Measurements from ENCODE around the gene TSNAXIP1.

TSNAXIP1 gene

GRCh38 chr16:67871256-67871655 is 64.6 kb downstream of the TSNAXIP1 start:
- DNase-seq (ENCODE audit: insufficient read length, low spot score) (no peak), FAIRE-seq (no peak)
- no peak for TF ChIP-seq CTCF (IDR thresholded peaks at IDR 0.05; ENCODE audit: insufficient read depth, missing control alignments)

GRCh38 chr16:67872131-67872630 is 65.5 kb downstream of the TSNAXIP1 start:
- FAIRE-seq (no peak), DNase-seq (ENCODE audit: insufficient read length, low spot score) (no peak)
- TF ChIP-seq CTCF (IDR thresholded peaks at IDR 0.05; ENCODE audit: insufficient read depth, missing control alignments) = no peak

GRCh38 chr16:67872631-67873434 is 66.1 kb downstream of the TSNAXIP1 start, which contains the start of gene EDC4:
EDC4 (plus strand) TSS chr16:67873052; CDS start chr16:67873262, 210 bp downstream.
- DNase-seq (ENCODE audit: insufficient read length, low spot score) (peak; percentile 57), FAIRE-seq (no peak)
- no peak for TF ChIP-seq CTCF (IDR thresholded peaks at IDR 0.05; ENCODE audit: insufficient read depth, missing control alignments)

- no peak for FAIRE-seq
Observed at GRCh38 chr16:67873435-67874370, 67.0 kb downstream of the TSNAXIP1 start.

GRCh38 chr16:67874372-67874771 is 67.7 kb downstream of the TSNAXIP1 start:
- TF ChIP-seq CTCF (IDR thresholded peaks at IDR 0.05; ENCODE audit: insufficient read depth, missing control alignments) = no peak
- DNase-seq (ENCODE audit: insufficient read length, low spot score) = no peak
- FAIRE-seq = no peak

More at GRCh38 chr16:67873435-67874370, 67.0 kb downstream of the TSNAXIP1 start:
- no peak for TF ChIP-seq CTCF (IDR thresholded peaks at IDR 0.05; ENCODE audit: insufficient read depth, missing control alignments)
- no peak for DNase-seq (ENCODE audit: insufficient read length, low spot score)

GRCh38 chr16:67877064-67877463 is 70.4 kb downstream of the TSNAXIP1 start:
- TF ChIP-seq CTCF (IDR thresholded peaks at IDR 0.05; ENCODE audit: insufficient read depth, missing control alignments) = no peak
- DNase-seq (ENCODE audit: insufficient read length, low spot score) = no peak
- FAIRE-seq = no peak

Measured in D721Med (cell line).